HG02798 (cell line): Measurements from ENCODE around the gene ERC1.

Experiments
- ATAC-seq: cut with Tn5 transposase; IDR thresholded peaks from one replicate; pipeline ENCODE4 v1.9.1; 2021; ENCODE audit warnings: mild to moderate bottlenecking; ENCODE audit not compliant: unreplicated experiment, poor library complexity

ERC1 gene

GRCh38 chr12:1365703-1366102, 374.7 kb downstream of the ERC1 start:
- no peak for ATAC-seq

DNA sequence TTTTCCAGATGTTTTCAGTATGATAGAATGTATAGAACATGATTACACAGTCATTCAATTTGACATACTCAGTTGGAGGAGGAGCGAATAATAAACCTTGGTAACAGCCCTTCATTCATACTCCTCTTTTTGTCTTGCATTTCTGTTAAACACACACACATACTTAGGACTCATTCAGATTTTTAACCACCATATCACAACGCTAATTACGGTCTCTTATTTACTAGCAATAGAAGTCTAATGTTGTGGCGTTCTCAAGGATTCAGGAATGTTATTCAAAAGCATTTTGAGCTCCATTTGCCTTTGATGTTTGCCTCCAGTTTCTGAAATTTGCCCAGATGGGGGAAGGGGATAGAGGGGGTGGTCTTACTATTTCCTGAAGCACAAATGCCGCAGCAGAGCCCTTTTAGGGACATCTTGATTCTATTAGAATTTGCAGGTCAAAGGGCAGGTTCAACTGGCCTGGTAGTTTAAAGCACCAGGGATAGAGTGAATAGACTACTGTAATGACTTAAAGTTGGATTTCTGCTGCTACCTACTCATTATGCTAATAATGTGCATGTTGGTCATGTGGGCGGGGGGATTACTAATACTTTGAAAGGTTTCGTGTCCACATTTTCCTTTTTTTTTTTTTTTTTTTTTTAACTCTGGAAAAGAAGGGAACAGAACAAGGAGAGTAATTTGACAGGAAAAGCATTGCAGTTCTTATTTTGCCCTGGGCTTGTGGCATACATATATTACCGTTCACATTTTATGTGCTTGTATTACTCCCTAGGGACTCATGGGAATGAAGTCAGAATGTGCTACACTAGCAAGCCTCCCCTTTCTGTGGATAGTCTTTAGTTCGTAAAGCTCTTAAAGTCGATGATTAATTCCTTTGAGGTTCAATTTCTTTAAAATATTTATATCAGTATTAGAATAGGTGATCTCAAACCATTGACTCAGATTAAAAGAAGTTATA, 376.6 kb downstream of the ERC1 start:
- ATAC-seq, result no peak

DNA sequence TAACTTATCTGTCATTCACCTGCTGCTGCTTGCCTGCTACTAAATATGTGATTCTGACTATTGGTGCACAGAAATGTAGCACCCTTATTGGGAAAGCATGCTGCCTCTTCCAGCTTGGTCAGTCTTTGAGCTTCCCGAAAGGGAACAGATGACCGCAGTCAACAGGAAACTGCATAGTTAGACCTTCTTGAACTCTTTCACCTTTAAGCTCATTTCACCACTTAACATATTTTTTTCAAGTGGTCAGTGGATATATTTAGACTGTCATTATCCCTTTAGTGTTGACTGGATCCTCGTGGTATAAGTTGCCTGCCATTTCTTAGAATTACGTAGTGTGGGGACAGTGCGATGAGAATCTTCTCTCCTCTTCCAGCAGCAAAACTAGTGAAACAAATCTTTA, 378.4 kb downstream of the ERC1 start:
- no peak for ATAC-seq

- no peak for ATAC-seq
Observed at GRCh38 chr12:1369938-1370500, 379.0 kb downstream of the ERC1 start.

DNA sequence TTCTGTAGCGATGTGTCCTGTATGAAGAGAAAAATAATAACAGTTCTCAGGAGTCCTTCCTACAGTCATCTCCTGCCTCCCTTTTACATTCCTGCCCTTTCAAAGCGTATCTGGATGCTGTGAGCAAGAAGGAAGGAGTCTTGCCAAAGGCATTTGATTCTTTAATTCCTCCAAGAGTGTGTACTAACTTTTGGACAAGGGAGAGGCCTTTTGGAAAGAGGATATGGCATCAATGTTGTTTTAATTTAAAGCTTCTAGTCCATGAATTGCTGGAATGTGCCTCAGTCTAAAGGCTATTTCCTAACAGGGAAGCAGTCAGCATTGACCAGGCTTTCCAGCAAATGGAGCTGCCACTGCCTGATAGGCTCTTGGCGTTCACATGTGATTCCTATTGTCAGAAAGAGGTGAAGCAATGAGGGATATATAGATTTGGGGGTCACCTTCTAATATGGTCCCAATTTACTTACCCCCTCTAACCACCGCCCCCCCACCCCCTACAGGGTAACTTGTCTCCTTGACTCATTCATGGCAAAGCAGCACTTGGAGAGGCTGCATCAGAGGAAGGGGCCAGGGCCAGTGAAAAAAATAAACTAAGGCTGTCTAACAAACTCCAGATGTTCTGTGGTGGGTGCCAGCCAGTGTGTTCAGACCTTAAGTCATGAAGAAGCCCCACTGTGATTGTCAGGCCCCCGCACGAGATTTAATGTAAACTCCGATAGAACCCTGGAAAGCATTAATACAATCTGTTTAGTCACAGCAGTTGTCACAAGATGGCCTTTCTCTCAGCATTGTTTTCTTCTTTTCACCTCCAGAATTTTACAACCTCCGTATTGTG, 383.1 kb downstream of the ERC1 start:
- no peak for ATAC-seq

- no peak for ATAC-seq
Observed at GRCh38 chr12:1375323-1375722, 384.3 kb downstream of the ERC1 start.

GRCh38 chr12:1377117-1377516, 386.1 kb downstream of the ERC1 start:
- no peak for ATAC-seq

DNA sequence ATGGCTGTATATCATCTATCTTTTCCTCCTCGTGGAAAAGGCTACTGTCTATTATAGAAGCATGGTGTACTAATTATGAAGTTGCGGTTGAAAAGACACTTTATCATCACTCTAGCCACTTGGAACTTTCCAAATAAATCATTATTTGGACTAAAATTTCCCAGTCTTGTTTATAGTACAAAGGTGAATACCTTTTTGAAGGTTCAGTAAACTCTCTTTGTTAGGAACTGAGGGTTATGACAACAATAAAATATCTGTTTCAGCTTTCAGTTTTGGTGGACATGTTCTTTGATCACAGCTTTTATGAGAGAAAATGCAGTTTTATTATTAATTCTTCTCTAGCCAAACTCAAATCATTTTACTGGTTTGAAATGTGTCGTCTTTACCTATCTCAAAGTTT, 386.7 kb downstream of the ERC1 start:
- ATAC-seq, result no peak

GRCh38 chr12:1380171-1380851, 389.3 kb downstream of the ERC1 start:
- ATAC-seq, result no peak

DNA sequence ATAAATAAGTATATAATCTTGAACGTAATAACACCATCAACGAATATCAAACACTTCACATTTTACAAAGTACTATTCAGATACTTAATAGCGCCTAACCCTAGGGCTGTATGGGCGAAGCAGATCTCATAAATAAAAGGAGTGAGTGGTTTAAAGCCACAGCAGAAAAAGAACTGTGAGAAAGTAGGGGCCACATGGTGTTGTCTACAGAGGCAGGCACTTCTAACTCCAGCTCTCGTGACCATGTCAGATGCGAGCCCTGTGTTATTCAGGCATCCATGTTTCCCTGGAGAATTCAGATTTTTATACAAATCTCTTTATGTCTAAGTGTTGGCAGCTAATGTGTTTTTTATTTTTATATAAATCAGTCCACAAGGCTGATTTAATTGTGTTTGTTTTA, 391.1 kb downstream of the ERC1 start:
- ATAC-seq, result no peak

DNA sequence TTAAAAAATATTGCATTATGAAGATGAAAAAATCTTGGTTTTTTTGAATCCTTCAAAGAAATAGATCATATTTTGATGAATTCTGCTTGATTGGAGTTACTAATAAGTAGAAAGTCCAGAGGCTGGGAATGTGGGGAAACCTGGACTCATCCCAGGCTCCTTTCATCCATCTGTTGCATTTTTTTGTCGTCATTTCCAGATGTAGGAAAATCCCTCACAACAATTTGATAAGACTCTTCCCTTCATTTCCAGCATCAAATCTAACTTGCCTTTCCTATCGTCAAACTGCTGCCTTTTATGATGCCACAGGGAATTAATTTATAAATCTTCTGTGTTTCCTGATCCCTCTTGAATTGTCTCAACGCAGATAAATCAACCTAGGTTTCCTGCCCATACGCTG, 391.8 kb downstream of the ERC1 start:
- no peak for ATAC-seq

DNA sequence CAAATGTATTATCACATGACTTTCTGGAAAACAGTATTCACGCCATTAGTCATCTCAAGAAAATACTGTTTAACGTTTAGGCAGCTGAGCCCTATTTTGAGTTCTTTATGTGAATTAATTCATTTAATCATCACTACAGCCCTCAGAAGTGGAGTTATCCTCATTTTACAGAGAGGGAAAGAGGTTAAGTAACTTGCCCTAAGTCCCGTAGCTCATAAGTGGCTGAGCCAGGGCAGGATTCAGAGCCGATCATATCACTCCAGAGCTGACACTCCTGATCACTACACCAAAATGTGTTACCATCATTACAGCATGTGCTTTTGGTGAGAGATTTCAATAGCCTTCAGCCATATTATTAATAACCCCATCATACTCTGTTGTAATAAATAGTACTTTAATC, 392.7 kb downstream of the ERC1 start:
- no peak for ATAC-seq

GRCh38 chr12:1384910-1385309, 393.9 kb downstream of the ERC1 start:
- ATAC-seq, result no peak

DNA sequence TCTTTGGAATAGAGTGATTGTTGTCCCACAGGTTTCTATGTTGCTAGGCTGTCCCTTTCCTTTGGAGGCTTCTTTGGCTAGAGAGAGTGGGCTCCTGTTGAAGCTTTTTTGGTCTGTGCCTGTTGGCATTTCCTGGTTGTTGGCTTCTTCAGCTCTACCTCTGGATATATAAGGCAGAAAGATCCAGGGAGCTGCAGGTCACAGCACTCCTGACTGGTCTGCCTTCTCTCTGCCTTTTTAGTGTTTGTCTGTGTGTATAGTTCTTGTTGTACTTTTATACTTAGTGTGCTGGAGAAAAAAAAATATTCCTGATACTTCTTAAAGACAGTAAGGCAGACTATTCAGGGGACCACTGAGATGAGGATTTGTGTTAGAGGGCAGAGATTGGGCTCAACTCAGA, 400.7 kb downstream of the ERC1 start:
- no peak for ATAC-seq

- no peak for ATAC-seq
Observed at GRCh38 chr12:1395421-1395955, 404.5 kb downstream of the ERC1 start.

DNA sequence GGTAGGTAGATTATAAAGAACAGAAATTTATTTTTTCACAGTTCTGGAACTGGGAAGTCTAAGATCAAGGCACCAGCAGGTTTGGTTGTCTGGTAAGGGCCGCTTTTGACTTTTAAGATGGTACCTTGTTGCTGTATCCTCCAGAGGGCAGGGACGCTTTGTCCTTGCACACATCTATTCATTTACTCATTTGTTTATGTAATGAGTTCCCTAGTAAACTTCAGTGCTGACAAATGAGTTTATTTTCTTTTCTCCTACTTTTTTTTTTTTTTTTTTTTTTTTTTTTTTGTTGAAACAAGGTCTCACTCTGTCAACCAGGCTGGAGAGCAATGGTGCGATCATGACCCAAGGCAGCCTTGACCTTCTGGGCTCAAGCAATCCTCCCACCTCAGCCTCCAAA, 407.6 kb downstream of the ERC1 start:
- ATAC-seq, result no peak

DNA sequence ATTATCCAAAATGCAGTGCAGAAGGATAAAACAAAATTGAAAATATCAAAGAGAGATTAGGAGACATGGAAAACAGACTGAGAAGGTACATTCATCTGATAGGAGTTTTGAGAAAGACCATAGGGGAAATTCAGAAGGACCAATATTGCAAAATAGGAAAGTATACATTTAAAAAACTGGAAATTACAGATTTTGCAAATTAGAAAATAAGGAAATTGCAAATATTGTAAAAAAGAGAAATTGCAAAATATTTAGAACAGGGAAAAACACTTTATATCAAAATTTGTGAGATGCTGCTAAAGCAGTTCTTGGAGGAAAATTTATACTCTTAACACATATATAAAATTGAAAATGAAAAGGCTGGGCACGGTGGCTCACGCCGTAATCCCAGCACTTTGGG, 410.9 kb downstream of the ERC1 start:
- no peak for ATAC-seq

DNA sequence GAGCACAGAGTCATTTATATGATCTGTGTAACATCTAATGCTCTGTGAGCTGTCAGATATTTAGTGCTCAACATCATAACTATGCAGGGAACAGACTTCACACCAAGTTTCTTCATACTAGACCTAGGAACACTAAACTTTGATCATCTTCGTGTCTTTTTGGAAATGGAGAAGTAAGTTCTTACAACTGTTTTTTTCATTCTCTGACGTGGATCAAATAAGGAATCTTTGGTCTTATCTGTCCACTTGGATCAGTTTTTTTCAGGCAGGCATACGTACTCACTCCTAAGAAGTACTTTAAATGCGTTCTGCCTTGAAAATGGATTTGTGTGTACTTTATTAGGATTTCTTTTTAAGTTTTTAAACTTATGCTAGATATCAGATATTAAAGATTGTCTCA, 412.4 kb downstream of the ERC1 start:
- no peak for ATAC-seq

DNA sequence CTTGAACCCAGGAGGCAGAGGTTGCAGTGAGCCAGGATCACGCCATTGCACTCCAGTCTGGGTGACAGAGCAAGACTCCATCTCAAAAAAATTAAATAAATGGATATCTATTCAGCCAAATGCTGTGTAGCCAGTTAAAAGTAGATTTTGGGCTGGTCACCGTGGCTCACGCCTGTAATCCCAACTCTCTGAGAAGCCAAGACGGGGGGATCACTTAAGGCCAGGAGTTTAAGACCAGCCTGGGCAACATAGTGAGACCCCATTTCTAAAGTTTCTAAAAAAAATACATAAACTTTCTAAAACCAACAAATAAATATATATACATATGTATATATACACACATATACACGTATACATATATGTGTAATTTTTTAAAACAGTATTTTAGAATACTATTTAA, 414.6 kb downstream of the ERC1 start:
- no peak for ATAC-seq

DNA sequence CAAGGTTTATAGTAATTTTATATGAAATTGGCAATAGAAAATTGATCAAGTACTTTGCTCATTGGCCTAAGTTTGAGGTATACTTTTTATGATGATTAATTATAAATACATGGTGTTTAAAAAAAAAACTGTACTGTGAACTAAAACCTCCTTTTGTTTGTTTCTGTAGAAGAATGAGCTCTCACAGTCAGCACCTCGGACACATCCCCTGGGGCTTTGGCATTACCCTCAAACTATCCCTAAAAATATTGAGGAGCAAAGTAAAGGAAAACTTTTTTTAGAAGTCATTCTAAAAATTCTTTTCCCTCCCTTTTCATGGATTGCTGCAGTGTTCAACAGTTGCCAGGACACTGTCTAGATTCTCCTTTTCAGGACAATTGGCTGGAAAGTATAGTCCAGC, 419.8 kb downstream of the ERC1 start:
- no peak for ATAC-seq
